Measurements from ENCODE around the gene CHRNA4.
"Not testable (repeated sequence)": the region's sequence is repeated elsewhere in the genome, so short reads cannot be mapped to it uniquely, and the experiment has no call there.

CHRNA4 gene

DNA sequence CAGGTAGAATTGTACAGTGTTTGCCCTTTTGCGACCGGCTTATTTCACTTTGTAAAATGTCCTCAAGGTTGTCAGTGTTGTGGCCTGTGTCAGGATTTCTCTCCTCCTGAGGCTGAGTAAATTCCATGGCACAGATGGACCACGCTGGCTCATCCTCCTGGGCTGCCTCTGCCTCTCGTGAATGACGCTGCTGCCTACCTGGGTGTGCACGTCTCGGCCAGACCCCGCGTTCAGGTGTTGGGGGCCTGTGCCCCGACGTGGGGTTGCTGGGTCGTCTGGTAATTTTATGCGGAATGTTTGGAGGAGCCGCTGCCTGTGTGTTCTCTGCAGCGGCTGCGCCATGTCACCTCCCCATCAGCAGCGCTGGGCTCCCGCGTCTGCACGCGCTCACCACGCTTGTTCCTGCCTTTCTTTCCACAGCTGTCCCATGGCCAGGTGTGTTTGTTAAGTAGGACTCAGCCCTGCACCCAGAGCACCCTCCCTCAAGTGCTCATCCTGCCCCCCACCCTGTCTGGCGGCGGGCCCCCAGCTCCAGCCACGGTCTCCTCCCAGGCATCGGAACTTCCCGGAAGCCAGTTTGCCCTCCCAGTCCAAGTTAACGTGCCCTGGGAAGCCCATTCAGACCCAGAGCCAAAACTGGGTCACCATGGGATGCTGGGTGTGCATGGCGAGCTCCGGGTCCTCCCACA is 36.1 kb upstream of the CHRNA4 start:
- no peak for DNase-seq

DNA sequence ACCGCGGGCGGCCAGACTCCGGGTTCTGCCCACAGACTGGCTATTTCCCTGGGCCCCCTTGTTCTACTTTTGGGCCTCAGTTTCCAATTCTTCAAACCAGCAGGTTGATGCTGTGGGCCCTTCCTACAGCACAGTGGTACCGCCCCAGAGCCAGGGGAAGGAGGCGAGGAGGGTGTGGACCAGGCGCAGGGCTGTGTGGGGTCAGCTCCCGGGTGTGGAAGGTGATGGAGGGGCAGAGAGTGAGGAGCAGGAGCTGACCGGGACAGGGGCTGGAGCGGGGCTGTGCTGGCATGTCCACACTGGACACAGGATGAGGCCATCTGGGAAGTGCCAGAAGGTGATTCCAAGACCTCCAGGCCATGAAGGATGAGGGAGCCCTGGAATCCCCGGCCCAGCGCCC is 35.2 kb upstream of the CHRNA4 start:
- DNase-seq = no peak

DNA sequence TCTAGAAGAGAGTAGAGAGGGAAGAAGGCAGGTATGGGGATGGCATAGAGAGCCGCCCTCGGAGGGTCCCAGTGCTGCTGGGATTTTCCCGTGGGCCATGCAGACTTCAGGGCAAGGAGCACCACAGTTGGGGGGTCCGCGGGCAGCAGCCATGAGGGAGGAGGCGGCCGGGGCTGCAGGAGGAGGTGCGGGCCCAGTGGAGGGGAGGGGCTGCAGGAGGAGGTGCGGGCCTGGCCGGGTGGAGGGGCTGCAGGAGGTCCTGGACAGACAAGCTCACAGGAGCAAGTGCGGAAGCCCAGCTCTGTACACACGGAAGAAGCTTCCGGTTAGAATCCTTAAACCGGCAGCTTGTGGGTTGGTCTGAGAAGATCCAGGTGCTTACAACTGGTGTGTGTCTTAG is 34.6 kb upstream of the CHRNA4 start:
- DNase-seq = no peak

DNA sequence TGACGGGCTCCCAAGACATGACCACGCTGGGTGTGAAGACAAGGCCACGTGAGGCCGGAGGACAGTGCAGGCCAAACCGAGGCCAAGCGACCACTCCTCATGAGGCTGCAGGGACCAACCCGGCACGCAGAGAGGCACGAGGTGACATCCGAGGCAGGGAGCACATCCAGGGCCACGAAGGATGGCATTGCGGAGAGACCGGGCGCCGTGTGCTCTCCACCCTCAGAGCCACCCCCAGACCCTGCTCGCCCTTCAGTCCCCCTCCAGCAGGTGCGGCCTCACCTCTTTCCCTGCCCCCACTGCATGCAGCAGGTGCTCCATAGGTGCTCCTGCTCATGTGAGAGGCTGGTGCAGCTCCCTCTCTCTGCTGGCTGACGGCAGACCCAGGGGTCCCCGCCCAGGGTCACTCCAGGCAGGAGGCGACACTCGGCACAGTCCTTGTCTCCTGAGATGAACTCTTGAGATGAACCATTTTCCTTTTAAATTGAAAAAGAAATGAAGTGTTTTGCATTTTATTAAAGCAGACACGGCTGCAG is 33.8 kb upstream of the CHRNA4 start:
- no peak for DNase-seq

DNA sequence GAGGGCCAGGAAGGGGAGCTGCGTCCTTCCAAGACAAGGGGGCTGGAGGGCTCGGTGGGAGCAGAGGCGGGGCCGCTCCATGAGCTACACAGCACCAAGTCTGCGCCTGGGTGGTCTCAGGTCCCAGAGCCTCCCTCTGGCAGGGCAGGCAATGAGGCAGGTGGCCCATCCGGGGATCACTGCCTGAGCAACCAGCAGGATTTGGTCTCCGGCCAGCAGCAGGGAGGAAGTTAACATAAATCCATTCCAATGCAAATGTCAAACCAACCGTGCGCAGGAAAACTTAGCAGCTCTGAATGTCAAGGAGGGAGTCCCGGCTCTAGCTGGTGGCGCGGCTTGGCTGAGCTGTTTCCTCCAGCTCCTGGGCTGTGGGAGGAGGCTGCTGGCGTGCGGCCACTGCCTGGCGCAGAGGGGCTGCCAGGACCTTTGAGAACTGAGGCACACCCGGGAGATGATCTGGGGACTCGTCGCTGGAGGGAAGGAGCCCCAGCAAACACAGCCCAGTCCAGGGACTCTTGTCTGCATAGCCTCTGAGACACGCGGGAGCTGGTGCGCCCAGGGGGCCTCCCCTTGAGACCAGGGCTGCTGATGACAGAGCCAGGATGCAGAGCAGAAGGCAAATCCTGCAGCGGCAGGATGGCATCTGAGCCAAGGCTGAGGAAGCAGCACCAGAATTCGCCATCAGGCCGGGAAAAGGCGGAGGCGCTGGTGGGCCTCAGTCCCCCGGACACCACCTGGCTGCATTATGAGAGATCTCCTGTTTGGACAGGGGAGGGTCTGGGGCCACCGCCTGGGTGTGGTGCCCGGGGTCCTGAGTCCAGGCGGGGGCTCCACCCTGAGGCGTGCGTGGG is 33.1 kb upstream of the CHRNA4 start:
- DNase-seq = no peak

DNA sequence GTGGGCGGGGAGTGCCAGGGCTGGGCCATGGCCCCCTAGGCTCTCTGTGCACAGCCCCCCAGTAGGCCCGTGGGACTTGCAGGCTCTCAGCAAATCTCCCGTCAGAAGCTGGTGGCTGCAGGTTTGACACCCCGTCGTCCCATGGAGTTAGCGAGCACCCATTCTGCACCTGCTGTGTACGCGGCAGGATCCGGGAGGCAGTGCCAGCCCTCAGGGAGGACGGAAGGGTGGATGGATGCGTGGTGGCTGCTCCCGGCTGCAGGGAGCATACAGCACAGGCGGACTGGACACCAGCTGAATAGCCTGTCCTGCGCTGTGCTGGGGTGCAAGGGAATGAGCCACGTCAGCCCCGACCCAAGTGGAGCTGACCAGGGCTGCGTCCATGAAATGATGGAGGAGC is 32.4 kb upstream of the CHRNA4 start:
- DNase-seq = no peak

DNA sequence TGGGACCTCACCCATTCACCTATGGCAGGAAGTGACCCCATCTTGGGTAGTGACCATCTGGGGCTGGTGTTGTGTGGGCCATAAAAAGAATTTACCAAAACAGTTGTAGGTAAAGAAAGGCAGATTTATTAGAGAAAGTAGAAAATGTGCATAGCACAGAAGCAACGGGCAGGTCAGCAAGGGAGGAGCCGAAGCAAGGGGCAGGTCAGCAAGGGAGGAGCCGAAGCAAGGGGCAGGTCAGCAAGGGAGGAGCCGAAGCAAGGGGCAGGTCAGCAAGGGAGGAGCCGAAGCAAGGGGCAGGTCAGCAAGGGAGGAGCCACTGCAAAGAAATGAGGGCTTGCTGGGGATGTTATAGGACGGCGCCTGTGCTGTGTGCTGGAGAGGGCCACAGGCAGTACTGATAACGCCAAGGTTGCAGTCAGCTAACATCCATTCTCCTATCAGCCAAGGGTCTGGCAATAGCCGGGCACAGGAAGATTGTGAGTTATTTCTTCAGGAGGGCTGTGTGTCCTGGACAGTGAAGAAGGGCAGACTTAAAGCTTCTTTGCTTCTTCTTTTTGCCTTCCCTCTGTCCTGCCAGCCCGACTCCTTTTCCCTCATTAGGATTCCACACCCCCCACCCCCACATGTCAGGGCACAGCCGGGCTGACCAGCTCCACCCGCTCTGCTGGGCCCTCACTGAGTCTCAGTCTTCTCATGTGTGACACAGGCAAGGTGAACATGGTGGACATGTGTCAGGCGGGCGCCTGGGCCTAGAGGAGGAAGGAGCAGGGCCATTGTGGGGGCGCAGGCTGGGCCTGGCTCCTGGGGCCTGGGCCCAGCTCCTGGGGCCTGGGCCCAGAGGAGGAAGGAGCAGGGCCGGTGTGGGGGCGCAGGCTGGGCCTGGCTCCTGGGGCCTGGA is 31.6 kb upstream of the CHRNA4 start:
- no peak for DNase-seq

DNA sequence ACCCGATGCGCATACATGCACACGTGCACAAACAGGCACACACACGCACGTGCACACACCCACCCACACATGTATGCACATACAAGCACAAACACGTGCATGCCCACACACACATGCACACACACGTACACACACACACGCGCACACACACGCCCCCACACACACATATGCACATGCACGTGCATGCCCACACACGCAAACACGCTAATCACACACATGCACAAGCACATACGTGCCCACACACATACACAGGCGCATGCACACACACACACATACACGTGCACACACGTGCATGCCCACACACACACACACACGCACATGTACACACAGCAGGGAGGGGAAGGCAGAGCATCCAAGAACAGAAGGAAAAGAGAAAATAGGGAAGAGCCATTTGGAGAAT is 26.8 kb upstream of the CHRNA4 start:
- no peak for DNase-seq

DNA sequence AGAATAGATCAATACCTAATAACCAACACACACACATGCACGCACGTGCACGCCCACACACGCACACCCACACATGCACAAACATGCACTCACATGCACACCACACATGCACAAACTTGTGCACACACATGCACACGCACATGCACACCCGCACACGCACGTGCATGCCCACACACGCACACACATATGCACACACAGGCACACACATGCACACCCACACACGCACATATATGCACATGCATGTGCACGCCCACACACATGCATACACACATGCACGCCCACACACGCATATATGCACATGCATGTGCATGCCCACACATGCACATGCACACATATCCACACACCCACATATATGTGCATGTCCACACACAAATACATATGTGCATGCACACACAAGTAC is 26.2 kb upstream of the CHRNA4 start:
- no peak for DNase-seq

DNA sequence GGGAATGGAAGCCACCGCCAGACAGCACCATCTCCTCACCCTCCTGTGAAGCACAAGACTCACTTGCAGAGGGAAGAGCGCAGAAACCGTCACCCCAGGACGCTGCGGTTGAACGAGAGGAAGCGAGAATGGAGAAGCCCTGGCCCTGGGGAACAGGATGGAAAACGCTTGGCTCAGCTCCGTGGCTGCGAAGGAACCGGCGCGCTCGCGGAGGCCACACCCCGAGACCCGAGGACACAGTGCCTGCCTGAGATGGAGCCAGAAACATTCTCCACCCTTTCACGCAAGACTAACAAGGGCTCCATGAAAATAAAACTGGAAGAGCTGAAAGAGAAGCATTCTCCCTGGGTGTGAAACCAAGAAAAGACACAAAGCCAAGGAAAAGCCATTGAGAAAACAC is 25.3 kb upstream of the CHRNA4 start:
- no peak for DNase-seq

DNA sequence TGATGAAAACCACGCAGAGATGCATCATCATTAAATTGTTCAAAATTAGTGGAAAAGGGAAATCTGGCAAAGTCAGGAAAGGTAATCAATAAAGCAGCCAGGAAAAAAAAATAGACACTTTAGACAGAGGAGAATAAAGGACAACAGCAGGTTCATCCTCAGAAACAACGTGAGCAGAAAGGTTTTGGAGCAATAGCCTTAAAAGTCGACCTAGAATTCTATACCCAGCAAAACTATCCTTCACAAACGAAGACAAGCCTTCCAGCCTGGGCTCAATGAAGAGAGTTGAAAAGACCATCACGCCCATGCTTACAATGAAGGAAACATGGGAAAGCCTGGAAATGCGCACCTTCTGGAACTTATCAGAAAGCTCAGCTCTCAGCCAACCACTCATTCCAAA is 24.7 kb upstream of the CHRNA4 start:
- DNase-seq = no peak

DNA sequence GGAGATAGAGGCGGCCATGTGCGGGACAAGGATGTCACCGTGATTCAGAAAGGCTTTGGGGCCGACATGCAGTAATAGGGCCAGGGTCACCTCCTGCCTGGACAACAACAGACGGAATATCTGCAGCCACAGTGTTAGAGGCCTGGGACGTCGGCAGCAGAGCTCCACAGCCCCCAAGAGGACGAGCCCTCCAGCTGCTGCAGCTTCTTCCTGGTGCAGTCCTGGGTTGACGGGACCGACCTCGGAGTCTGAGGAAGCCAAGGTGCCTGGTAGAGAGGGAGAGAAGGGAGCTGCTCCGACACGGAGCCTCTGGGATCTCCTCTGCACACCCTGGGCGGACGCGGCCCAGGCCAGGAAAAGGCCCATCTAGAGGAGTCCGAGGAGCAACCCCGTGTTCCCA is 23.2 kb upstream of the CHRNA4 start:
- DNase-seq = no peak

DNA sequence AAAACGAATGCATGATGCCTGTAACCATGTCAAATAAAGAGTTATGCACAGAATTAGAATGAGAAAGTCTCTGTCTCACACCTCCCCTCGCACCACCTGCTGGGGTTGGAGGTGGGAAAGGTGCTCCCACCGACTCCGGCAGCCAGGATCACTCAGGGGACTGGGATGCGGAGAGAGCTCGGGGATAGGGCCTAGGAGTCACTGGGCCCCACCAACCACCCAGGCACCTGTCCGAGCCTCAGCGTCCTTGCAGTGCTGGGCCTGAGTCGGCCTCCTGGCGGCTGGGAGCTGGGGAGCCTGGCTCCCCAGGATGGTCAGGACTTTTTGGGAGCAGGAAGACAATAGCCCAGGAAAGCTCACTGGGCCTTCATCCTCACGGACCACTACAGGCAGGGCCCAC is 22.4 kb upstream of the CHRNA4 start:
- DNase-seq = no peak

DNA sequence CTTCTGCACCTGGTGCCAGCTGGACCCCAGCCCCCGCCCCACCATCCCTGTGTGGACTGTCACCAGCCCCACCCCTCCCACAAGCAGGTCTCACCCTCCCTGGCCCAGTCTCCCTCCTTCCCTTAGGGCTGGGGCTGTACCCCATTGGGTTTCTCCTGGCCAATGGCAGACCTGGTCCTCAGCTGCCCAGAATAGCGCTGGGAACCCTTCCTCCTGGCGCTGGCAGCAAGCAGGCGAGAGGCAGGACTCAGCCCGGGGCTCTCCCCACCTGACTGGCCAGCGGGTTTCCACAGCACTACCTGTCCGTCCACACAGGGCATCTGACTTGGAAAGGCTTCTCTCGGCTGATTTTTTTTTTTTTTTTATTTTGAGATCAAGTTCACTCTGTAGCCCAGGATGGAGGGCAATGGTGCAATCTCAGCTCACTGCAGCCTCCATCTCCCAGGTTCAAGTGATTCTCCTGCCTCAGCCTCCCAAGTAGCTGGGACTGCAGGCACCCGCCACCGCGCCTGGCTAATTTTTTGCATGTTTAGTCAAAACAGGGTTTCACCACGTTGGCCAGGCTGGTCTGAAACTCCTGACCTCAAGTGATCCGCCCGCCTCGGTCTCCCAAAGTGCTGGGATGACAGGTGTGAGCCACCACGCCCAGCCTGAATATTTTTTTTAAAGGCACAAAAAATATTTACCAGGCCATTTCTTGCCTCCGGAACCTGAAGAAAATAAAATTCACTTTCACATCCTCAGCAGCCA is 21.6 kb upstream of the CHRNA4 start:
- DNase-seq = no peak

DNA sequence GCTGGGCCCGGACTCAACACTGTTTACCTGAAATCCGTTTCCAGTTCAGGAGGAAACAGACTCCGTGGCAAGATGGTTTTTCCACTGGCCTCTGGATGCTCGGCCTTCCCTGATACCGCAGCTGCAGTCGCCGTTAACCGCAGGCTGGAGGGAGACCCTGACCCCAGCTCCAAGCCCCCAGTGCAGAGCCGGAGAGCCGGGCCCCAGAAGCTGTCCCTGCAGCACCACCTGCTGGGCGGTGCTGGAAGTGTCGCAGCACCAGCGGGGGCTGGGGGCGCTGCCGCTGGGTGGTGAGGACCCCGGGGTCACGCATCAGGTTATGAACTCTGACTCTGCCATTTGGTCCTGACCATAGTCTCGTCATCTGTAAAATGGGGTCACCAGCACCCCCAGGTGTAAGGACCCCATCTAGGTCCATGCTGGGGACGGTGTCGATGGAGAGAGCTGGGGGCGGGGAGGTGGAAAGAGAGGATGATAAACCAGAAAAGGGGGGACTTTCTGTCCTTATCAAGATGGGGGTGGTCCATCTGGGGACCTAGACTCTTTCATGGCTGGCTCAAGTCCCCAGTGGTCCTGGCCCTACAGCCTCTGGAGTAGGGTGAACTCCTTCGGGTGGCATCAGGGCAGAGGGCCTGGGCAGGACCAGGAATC is 20.8 kb upstream of the CHRNA4 start:
- peak; percentile 25 for DNase-seq

DNA sequence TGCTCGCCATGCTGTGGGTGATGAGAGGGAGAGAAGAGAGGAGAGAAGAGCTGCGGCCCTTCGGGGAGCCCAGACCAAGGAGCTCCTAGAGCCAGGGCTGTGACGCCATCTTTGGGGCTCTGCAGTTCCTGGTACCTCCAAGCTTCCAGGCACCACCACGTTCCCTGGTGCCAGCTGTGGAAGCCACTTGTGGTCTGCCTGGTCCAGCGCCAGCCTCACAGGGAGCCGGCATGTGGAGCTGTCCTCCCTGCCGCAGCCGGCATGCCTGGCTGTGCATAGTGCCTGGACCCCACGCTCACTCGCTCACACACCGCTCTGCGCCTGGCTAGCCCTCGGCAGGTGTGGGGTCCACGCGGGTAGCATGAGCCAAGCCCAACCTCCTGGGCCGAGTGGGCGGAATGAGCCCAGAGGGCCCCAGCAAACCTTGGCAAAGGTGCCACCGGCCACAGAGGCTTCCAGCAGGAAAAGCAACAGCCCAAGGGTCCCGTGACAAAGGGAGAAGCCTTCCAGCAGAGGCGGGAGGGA is 19.3 kb upstream of the CHRNA4 start:
- DNase-seq = no peak

DNA sequence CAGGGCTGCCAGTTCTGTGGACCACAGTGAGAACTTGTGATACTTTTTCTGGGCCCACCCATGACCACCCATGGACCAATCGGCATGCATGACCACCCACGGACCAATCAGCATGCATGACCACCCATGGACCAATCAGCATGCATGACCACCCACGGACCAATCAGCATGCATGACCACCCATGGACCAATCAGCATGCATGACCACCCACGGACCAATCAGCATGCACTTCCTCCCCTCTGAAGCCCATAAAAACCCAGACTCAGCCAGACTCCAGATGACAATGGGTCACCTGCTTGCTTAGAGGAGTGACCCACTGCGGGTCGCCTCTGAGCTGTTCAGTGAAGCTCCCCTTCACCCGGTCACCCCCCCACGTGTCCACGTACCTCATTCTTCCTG is 18.7 kb upstream of the CHRNA4 start:
- DNase-seq = not testable (repeated sequence)

DNA sequence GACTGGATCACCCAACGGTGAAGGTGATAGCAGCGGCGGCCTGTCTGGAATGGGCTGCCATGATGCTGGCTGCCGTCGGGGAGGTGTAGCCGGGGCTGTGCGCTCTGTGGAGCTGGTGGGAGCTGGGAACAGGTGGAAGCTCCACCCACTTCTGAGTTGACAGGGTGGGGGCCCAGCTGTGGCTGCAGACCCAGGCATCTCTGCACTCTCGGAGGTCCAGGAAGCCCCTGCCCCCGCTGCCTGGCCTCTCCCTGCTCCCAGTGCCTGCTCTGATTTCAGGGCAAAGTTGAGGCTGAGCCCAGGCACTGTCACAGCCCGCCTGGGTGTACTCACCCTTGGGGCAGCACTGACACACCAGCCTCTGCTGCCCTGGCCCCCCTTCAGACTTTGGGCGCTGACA is 18.1 kb upstream of the CHRNA4 start:
- DNase-seq = no peak

DNA sequence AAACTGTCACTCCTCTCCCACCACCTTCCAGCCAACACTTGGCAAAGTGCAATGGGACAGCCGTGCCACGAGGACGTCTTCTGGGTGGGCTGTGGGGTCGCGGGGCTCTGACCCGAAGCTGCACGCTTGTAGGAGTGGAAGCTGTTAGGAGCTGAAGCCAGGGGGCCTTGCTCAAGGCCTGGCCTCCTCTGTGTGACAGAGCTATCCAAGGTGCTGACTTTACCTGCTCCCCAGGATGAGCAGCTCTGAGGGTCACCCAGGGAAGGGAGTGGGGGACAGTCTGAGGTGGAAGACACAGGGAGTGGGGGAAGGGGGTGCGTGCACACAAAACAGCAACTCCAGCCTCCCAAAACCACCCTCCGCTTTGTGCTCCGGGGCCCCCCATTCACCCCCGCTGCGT is 17.5 kb upstream of the CHRNA4 start:
- no peak for DNase-seq

DNA sequence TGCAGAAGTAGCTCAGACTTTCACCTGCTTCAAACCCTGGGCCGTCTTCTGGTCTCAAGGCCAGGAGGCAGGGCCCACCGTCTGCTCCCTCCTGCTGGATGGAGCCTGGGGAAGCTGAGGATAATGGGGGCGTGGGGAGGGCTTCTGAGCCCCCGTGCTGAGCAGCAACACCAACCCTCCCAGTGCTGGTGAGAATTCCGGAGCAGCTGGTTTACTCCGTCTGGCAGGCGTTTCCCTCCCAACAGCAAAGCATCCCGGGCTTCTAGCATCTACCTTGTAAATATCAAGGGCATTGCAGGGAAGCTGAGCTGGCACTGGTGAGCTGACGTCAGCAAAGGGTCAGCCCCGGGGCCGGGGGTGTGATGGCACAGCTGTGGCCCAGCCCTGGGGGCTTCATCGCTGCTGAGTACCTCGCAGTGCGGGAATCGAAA is 16.8 kb upstream of the CHRNA4 start:
- DNase-seq = no peak

DNA sequence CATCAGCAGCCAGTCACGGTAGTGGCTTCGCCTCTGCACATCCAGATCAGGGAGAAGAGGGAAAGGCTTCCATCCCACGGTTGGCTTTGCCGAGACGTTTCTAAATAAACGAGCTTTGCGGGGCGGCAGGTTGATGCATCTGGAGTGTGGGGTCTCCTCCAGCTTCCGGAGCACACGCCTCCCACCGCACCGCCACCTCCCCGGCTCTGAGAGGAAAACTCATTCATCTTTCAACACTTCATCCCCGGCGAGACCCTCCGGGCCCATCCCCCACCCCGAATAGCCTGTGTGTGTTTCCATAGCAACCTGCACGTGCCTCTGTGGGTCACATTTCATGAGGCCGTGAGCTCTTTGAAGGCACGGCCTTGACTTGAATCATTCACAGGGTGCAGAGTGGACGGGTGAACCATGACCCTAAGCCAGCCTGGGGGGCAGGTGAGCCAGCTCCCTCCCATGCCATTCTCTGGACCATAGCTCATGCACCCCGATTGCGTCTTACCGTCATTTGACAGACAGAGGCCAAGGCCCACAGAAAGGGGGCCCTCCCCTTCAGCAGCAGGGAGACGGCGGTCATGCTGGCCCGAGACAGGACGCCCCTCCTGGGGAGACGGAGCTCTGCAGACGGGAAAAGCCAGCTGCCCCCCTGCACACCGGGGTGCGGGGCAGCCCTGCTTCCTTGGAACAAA is 16.2 kb upstream of the CHRNA4 start:
- no peak for DNase-seq
